ENCODE measurements around the gene SCART1. TPM values are rescaled to one million over a fixed set of nuclear protein-coding genes. Genes with fewer than 3 reads are reported as not detected.

Gene SCART1
- total RNA-seq, 1 experiment from 2014 or later, result 3.7 TPM

GRCh38 chr10:133445268-133445732 is 8.4 kb upstream of the SCART1 start:
- no peaks in the 10 kb centered on the region for H3K9me2 ChIP-seq (ENCODE audit: insufficient read depth)
- intact Hi-C loops (cut with micrococcal nuclease), result no loop called here
- no peaks in the 10 kb centered on the region for H3K79me2 ChIP-seq (ENCODE audit: insufficient read depth, low read length)
- H3K27me3 ChIP-seq (ENCODE audit: insufficient read depth, low read length), result no peaks in the 10 kb centered on the region
- ChIA-PET POLR2A (no interaction called here), CTCF (no interaction called here), RAD21 (ENCODE audit: low non-redundant PET in 1 of 2, low total read pairs in 2 of 2, uncharacterized antibody in 2 of 2, unreplicated experiment in 2 of 2) (no interaction called here)
- no peak overlapping the region for H3K27ac ChIP-seq (ENCODE audit: low read depth, low read length)
- no peak overlapping the region for H2AFZ ChIP-seq (ENCODE audit: low read depth, low read length, poor library complexity, severe bottlenecking)
- DNase-seq (ENCODE audit: low read depth, low spot score), result no peak
- peaks cover 0 to 3% of the 10 kb centered on the region in 2 experiments; a peak in 1 of 4 replicates for H3K9me3 ChIP-seq (ENCODE audit: control insufficient read depth in 1 of 2, insufficient read depth in 1 of 2, low read depth in 1 of 2, low read length in 2 of 2)
- H3K4me2 ChIP-seq (ENCODE audit: low read length), result no peak overlapping the region
- H3K4me3 ChIP-seq (replicated peaks in 1 of 2; ENCODE audit: low read depth in 1 of 2, low read length in 2 of 2), result no peak overlapping the region
- no TSS peak for BruUV-seq (replicated peaks)
- no peaks in the 10 kb centered on the region for H3K4me1 ChIP-seq (ENCODE audit: control insufficient read depth in 1 of 2, insufficient read depth in 2 of 2, low read length in 2 of 2)
- no peak for ATAC-seq
- H3K36me3 ChIP-seq (ENCODE audit: control insufficient read depth in 1 of 2, insufficient read depth in 2 of 2, low read length in 2 of 2), result no peaks in the 10 kb centered on the region
- no peak overlapping the region for H3K9ac ChIP-seq (ENCODE audit: low read length)
- TF ChIP-seq REST (IDR thresholded peaks at IDR 0.05; ENCODE audit: low read depth), result no peak
- no peaks in the 10 kb centered on the region for H4K20me1 ChIP-seq (ENCODE audit: insufficient read depth)

- no peak for ATAC-seq
- H3K36me3 ChIP-seq (ENCODE audit: control insufficient read depth in 1 of 2, insufficient read depth in 2 of 2, low read length in 2 of 2), result no peaks in the 10 kb centered on the region
- no peaks in the 10 kb centered on the region for H3K4me1 ChIP-seq (ENCODE audit: control insufficient read depth in 1 of 2, insufficient read depth in 2 of 2, low read length in 2 of 2)
- ChIA-PET CTCF (no interaction called here), RAD21 (ENCODE audit: low non-redundant PET in 1 of 2, low total read pairs in 2 of 2, uncharacterized antibody in 2 of 2, unreplicated experiment in 2 of 2) (no interaction called here), POLR2A (no interaction called here)
- TF ChIP-seq ATF3 (IDR thresholded peaks at IDR 0.05), result no peak
- H4K20me1 ChIP-seq (ENCODE audit: insufficient read depth), result no peaks in the 10 kb centered on the region
- H3K9me3 ChIP-seq (ENCODE audit: control insufficient read depth in 1 of 2, insufficient read depth in 1 of 2, low read depth in 1 of 2, low read length in 2 of 2), result peaks cover 0 to 3% of the 10 kb centered on the region in 2 experiments; a peak in 1 of 4 replicates
- H3K27me3 ChIP-seq (ENCODE audit: insufficient read depth, low read length), result no peaks in the 10 kb centered on the region
- intact Hi-C loops (cut with micrococcal nuclease), result no loop called here
- BruUV-seq (replicated peaks), result no TSS peak
- no peak for DNase-seq (ENCODE audit: low read depth, low spot score)
- H3K27ac ChIP-seq (ENCODE audit: low read depth, low read length), result no peak overlapping the region
- H2AFZ ChIP-seq (ENCODE audit: low read depth, low read length, poor library complexity, severe bottlenecking), result no peak overlapping the region
- no peaks in the 10 kb centered on the region for H3K9me2 ChIP-seq (ENCODE audit: insufficient read depth)
- H3K79me2 ChIP-seq (ENCODE audit: insufficient read depth, low read length), result no peaks in the 10 kb centered on the region
- H3K4me3 ChIP-seq (replicated peaks in 1 of 2; ENCODE audit: low read depth in 1 of 2, low read length in 2 of 2), result no peak overlapping the region
- no peak overlapping the region for H3K9ac ChIP-seq (ENCODE audit: low read length)
- H3K4me2 ChIP-seq (ENCODE audit: low read length), result no peak overlapping the region
Measured at GRCh38 chr10:133445751-133446708, 7.7 kb upstream of the SCART1 start.

Data from HCT116 (cell line).